ENCODE results near the gene ZBTB7A. TPM values are rescaled to one million over a fixed set of nuclear protein-coding genes. Genes with fewer than 3 reads are reported as not detected.

Gene ZBTB7A
- total RNA-seq, 1 donor from 2014 or later, result 19.1 TPM

GRCh38 chr19:4112367-4112766 is 45.7 kb upstream of the ZBTB7A start:
- no peak overlapping the region for H3K4me3 Mint-ChIP-seq (ENCODE audit: low read depth)
- no peak for TF ChIP-seq CTCF (IDR thresholded peaks at IDR 0.05; ENCODE audit: unreplicated experiment)

GRCh38 chr19:4109626-4109945 is 42.9 kb upstream of the ZBTB7A start:
- Mint-ChIP-seq H3K36me3 (ENCODE audit: insufficient read depth) (peaks cover 28% of the 10 kb centered on the region), H3K4me3 (ENCODE audit: low read depth) (no peak overlapping the region), H3K4me1 (ENCODE audit: low read depth) (no peaks in the 10 kb centered on the region), H3K9me3 (ENCODE audit: low read depth) (no peaks in the 10 kb centered on the region), H3K27ac (no peak overlapping the region), H3K27me3 (no peaks in the 10 kb centered on the region)
- TF ChIP-seq CTCF (IDR thresholded peaks at IDR 0.05; ENCODE audit: unreplicated experiment), result no peak
- DNase-seq (ENCODE audit: low spot score, unreplicated experiment), result no peak

More at GRCh38 chr19:4112367-4112766, 45.7 kb upstream of the ZBTB7A start:
- no peaks in the 10 kb centered on the region for H3K9me3 Mint-ChIP-seq (ENCODE audit: low read depth)
- H3K27ac Mint-ChIP-seq, result peak overlapping the region; percentile 20
- H3K4me1 Mint-ChIP-seq (ENCODE audit: low read depth), result no peaks in the 10 kb centered on the region
- peaks cover 27% of the 10 kb centered on the region for H3K36me3 Mint-ChIP-seq (ENCODE audit: insufficient read depth)
- no peak for DNase-seq (ENCODE audit: low spot score, unreplicated experiment)
- no peaks in the 10 kb centered on the region for H3K27me3 Mint-ChIP-seq

- Mint-ChIP-seq H3K36me3 (ENCODE audit: insufficient read depth) (peaks cover 26% of the 10 kb centered on the region), H3K4me3 (ENCODE audit: low read depth) (no peak overlapping the region), H3K27me3 (no peaks in the 10 kb centered on the region), H3K4me1 (ENCODE audit: low read depth) (no peaks in the 10 kb centered on the region), H3K27ac (no peak overlapping the region), H3K9me3 (ENCODE audit: low read depth) (no peaks in the 10 kb centered on the region)
- DNase-seq (ENCODE audit: low spot score, unreplicated experiment), result no peak
- no peak for TF ChIP-seq CTCF (IDR thresholded peaks at IDR 0.05; ENCODE audit: unreplicated experiment)
Measured at GRCh38 chr19:4108767-4109625, 42.3 kb upstream of the ZBTB7A start.

- no peak for TF ChIP-seq CTCF (IDR thresholded peaks at IDR 0.05; ENCODE audit: unreplicated experiment)
- Mint-ChIP-seq H3K27me3 (no peaks in the 10 kb centered on the region), H3K27ac (no peak overlapping the region), H3K9me3 (ENCODE audit: low read depth) (no peaks in the 10 kb centered on the region), H3K4me3 (ENCODE audit: low read depth) (no peak overlapping the region), H3K36me3 (ENCODE audit: insufficient read depth) (peaks cover 11% of the 10 kb centered on the region), H3K4me1 (ENCODE audit: low read depth) (no peaks in the 10 kb centered on the region)
- no peak for DNase-seq (ENCODE audit: low spot score, unreplicated experiment)
Measured at GRCh38 chr19:4103080-4103433, 36.4 kb upstream of the ZBTB7A start.

- Mint-ChIP-seq H3K27ac (no peak overlapping the region), H3K9me3 (ENCODE audit: low read depth) (no peaks in the 10 kb centered on the region), H3K36me3 (ENCODE audit: insufficient read depth) (peaks cover 11% of the 10 kb centered on the region), H3K4me3 (ENCODE audit: low read depth) (no peak overlapping the region), H3K27me3 (no peaks in the 10 kb centered on the region), H3K4me1 (ENCODE audit: low read depth) (no peaks in the 10 kb centered on the region)
- no peak for DNase-seq (ENCODE audit: low spot score, unreplicated experiment)
- TF ChIP-seq CTCF (IDR thresholded peaks at IDR 0.05; ENCODE audit: unreplicated experiment), result no peak
Measured at GRCh38 chr19:4102339-4103079, 35.8 kb upstream of the ZBTB7A start.

All from progenitor cell of endocrine pancreas (in vitro differentiated cells).